Mesenchymal stem cell (in vitro differentiated cells and primary cell): Measurements from ENCODE around the gene SYNRG.
A peak's percentile ranks its signal among the peaks of the same experiment; 100 is the strongest.

Experiments used
- DNase-seq: peaks from one replicate; pipeline ENCODE4 v3.0.0-alpha.2; 2013
- H2AFZ ChIP-seq: one replicate; pipeline ENCODE4 v1.6.1; 2013; ENCODE audit warnings: low read depth, mild to moderate bottlenecking, control low read depth, inconsistent platforms, low read length, moderate library complexity
- H2AK5ac ChIP-seq: 2 replicates; pipeline ENCODE4 v1.6.1; 2013; ENCODE audit warnings: low read length, moderate library complexity, mild to moderate bottlenecking, inconsistent platforms; ENCODE audit not compliant: severe bottlenecking
- H2BK120ac ChIP-seq: one replicate; pipeline ENCODE4 v1.6.1; 2013; ENCODE audit warnings: low read depth, mild to moderate bottlenecking, inconsistent platforms, low read length, moderate library complexity
- H2BK12ac ChIP-seq, 2 experiments: one replicate each; pipeline ENCODE4 v1.6.1; 2013; ENCODE audit warnings: inconsistent platforms in 2 of 2, low read length in 2 of 2, mild to moderate bottlenecking in 2 of 2, moderate library complexity in 2 of 2, control low read depth in 1 of 2
- H2BK15ac ChIP-seq: one replicate; pipeline ENCODE4 v1.6.1; 2013; ENCODE audit warnings: mild to moderate bottlenecking, low read depth, inconsistent platforms; ENCODE audit not compliant: poor library complexity, severe bottlenecking
- H2BK5ac ChIP-seq: 2 replicates; pipeline ENCODE4 v1.6.1; 2013; ENCODE audit warnings: low read depth, mild to moderate bottlenecking, low read length, control low read depth, inconsistent platforms; ENCODE audit not compliant: poor library complexity, severe bottlenecking
- H3K14ac ChIP-seq, 2 experiments: one replicate each; pipeline ENCODE4 v1.6.1; 2013; ENCODE audit warnings: inconsistent platforms in 2 of 2, low read length in 2 of 2, control low read depth in 1 of 2, mild to moderate bottlenecking in 1 of 2, moderate library complexity in 1 of 2
- H3K18ac ChIP-seq, 2 experiments: one replicate each; pipeline ENCODE4 v1.6.1; 2013; ENCODE audit warnings: inconsistent platforms in 2 of 2, low read length in 2 of 2, control low read depth in 1 of 2, low read depth in 1 of 2, mild to moderate bottlenecking in 1 of 2
- H3K23ac ChIP-seq, 2 experiments: one replicate each; pipeline ENCODE4 v1.6.1; 2013; ENCODE audit warnings: inconsistent platforms in 2 of 2, low read length in 2 of 2, mild to moderate bottlenecking in 2 of 2, moderate library complexity in 2 of 2, control low read depth in 1 of 2
- H3K27ac ChIP-seq: 2 replicates; pipeline ENCODE4 v1.5.1; 2013; ENCODE audit warnings: mild to moderate bottlenecking, moderate library complexity, low read length, control low read depth, inconsistent platforms; ENCODE audit not compliant: poor library complexity, severe bottlenecking
- H3K27me3 ChIP-seq, 2 experiments: 2 replicates each; pipeline versions ENCODE4 v1.6.1 to v1.7.0; 2013; ENCODE audit warnings: low read length in 2 of 2, mild to moderate bottlenecking in 2 of 2, moderate library complexity in 2 of 2, control low read depth in 1 of 2, inconsistent platforms in 1 of 2; ENCODE audit not compliant: control insufficient read depth in 1 of 2, insufficient read depth in 1 of 2
- H3K36me3 ChIP-seq, 2 experiments: 2 replicates each; pipeline versions ENCODE4 v1.6.1 to v1.7.0; 2013; ENCODE audit warnings: low read length in 2 of 2, control low read depth in 1 of 2, inconsistent platforms in 1 of 2, low read depth in 1 of 2, mild to moderate bottlenecking in 1 of 2; ENCODE audit not compliant: insufficient read depth in 2 of 2, control insufficient read depth in 1 of 2
- H3K4ac ChIP-seq, 2 experiments: one replicate each; pipeline ENCODE4 v1.6.1; 2013; ENCODE audit warnings: inconsistent platforms in 2 of 2, low read length in 2 of 2, mild to moderate bottlenecking in 2 of 2, moderate library complexity in 2 of 2, control low read depth in 1 of 2, low read depth in 1 of 2
- H3K4me1 ChIP-seq: 2 replicates; pipeline ENCODE4 v1.6.1; 2013; ENCODE audit warnings: low read depth, low read length, control low read depth; ENCODE audit not compliant: control insufficient read depth, insufficient read depth
- H3K4me2 ChIP-seq: 2 replicates; pipeline ENCODE4 v1.6.1; 2013; ENCODE audit warnings: low read length, mild to moderate bottlenecking, inconsistent platforms; ENCODE audit not compliant: poor library complexity, severe bottlenecking
- H3K4me3 ChIP-seq, 2 experiments: 2 replicates each; pipeline versions ENCODE4 v1.5.1 to v1.7.0; 2013; ENCODE audit warnings: low read length in 2 of 2, mild to moderate bottlenecking in 2 of 2, control low read depth in 1 of 2, low read depth in 1 of 2; ENCODE audit not compliant: insufficient read depth in 1 of 2
- H3K79me1 ChIP-seq: replicated peaks from 2 replicates; pipeline ENCODE4 v1.6.1; 2013; ENCODE audit warnings: mild to moderate bottlenecking, control low read depth, low read length, inconsistent platforms; ENCODE audit not compliant: poor library complexity, severe bottlenecking
- H3K9ac ChIP-seq: 2 replicates; pipeline ENCODE4 v1.7.0; 2013; ENCODE audit warnings: mild to moderate bottlenecking, low read length, moderate library complexity
- H3K9me3 ChIP-seq: 2 replicates; pipeline ENCODE4 v1.7.0; 2013; ENCODE audit warnings: mild to moderate bottlenecking, low read length; ENCODE audit not compliant: control insufficient read depth
- H4K8ac ChIP-seq: one replicate; pipeline ENCODE4 v1.6.1; 2013; ENCODE audit warnings: inconsistent platforms, mild to moderate bottlenecking, low read length, moderate library complexity
- H4K91ac ChIP-seq: one replicate; pipeline ENCODE4 v1.6.1; 2013; ENCODE audit warnings: mild to moderate bottlenecking, low read length, inconsistent platforms
- WGBS: methylation state at CpG from one replicate; pipeline ENCODE4 v1.1.7; 2013; ENCODE audit warnings: mixed read lengths; 5-methylcytosine and 5-hydroxymethylcytosine counted together

The SYNRG gene

GRCh38 chr17:37564252-37564651, 45.0 kb downstream of the SYNRG start:
- H3K27me3 ChIP-seq, result no peaks in the 10 kb centered on the region
- H3K79me1 ChIP-seq, result peaks cover 11% of the 10 kb centered on the region
- no peaks in the 10 kb centered on the region for H3K9me3 ChIP-seq
- no peak overlapping the region for H3K23ac ChIP-seq
- H2BK15ac ChIP-seq, result no peak overlapping the region
- WGBS, result 92% methylated on average over 3 of the region's 3 CpGs
- no peak overlapping the region for H3K4ac ChIP-seq
- no peak overlapping the region for H2BK12ac ChIP-seq
- H3K18ac ChIP-seq, result no peak overlapping the region
- peaks cover 31 to 78% of the 10 kb centered on the region in 2 experiments for H3K36me3 ChIP-seq
- no peak overlapping the region for H3K4me3 ChIP-seq
- no peak overlapping the region for H3K4me2 ChIP-seq
- no peak overlapping the region for H3K14ac ChIP-seq
- H3K27ac ChIP-seq, result no peak overlapping the region
- H2BK120ac ChIP-seq, result no peak overlapping the region
- peak; percentile 21 for DNase-seq
- no peak overlapping the region for H4K8ac ChIP-seq
- H2AK5ac ChIP-seq, result no peak overlapping the region
- H2BK5ac ChIP-seq, result no peak overlapping the region
- no peak overlapping the region for H4K91ac ChIP-seq
- no peak overlapping the region for H3K9ac ChIP-seq
- no peak overlapping the region for H2AFZ ChIP-seq
- H3K4me1 ChIP-seq, result no peaks in the 10 kb centered on the region

- no peak for DNase-seq
- no peak overlapping the region for H2BK120ac ChIP-seq
- WGBS, result 100% methylated on average over 4 of the region's 5 CpGs
- no peak overlapping the region for H2BK15ac ChIP-seq
- H3K14ac ChIP-seq, result no peak overlapping the region
- H2AFZ ChIP-seq, result no peak overlapping the region
- no peak overlapping the region for H3K27ac ChIP-seq
- no peak overlapping the region for H3K18ac ChIP-seq
- H3K23ac ChIP-seq, result no peak overlapping the region
- no peak overlapping the region for H2AK5ac ChIP-seq
- peaks cover 13% of the 10 kb centered on the region for H3K79me1 ChIP-seq
- no peak overlapping the region for H4K91ac ChIP-seq
- H3K4me3 ChIP-seq, result no peak overlapping the region
- H3K4me2 ChIP-seq, result no peak overlapping the region
- H3K9me3 ChIP-seq, result no peaks in the 10 kb centered on the region
- no peaks in the 10 kb centered on the region for H3K4me1 ChIP-seq
- no peak overlapping the region for H2BK12ac ChIP-seq
- no peak overlapping the region for H3K4ac ChIP-seq
- peaks cover 28 to 78% of the 10 kb centered on the region in 2 experiments for H3K36me3 ChIP-seq
- H2BK5ac ChIP-seq, result no peak overlapping the region
- no peaks in the 10 kb centered on the region for H3K27me3 ChIP-seq
- H3K9ac ChIP-seq, result no peak overlapping the region
- H4K8ac ChIP-seq, result no peak overlapping the region
Measured at GRCh38 chr17:37562016-37562745, 47.0 kb downstream of the SYNRG start.

GRCh38 chr17:37558299-37558698, 50.9 kb downstream of the SYNRG start:
- H3K14ac ChIP-seq, result no peak overlapping the region
- no peak overlapping the region for H2BK12ac ChIP-seq
- WGBS, result no CpG with 5 or more reads among the region's 2 CpGs
- H2AFZ ChIP-seq, result no peak overlapping the region
- peak; percentile 30 for DNase-seq
- H3K4ac ChIP-seq, result no peak overlapping the region
- no peak overlapping the region for H4K8ac ChIP-seq
- no peak overlapping the region for H4K91ac ChIP-seq
- no peak overlapping the region for H3K18ac ChIP-seq
- H2BK5ac ChIP-seq, result no peak overlapping the region
- no peak overlapping the region for H3K4me2 ChIP-seq
- H3K4me3 ChIP-seq, result no peak overlapping the region
- H3K4me1 ChIP-seq, result no peaks in the 10 kb centered on the region
- H3K23ac ChIP-seq, result no peak overlapping the region
- H3K36me3 ChIP-seq, result peaks cover 20 to 80% of the 10 kb centered on the region in 2 experiments
- no peak overlapping the region for H2AK5ac ChIP-seq
- peaks cover 10% of the 10 kb centered on the region for H3K79me1 ChIP-seq
- H2BK15ac ChIP-seq, result no peak overlapping the region
- H3K27me3 ChIP-seq, result no peaks in the 10 kb centered on the region
- H3K27ac ChIP-seq, result no peak overlapping the region
- no peaks in the 10 kb centered on the region for H3K9me3 ChIP-seq
- no peak overlapping the region for H3K9ac ChIP-seq
- no peak overlapping the region for H2BK120ac ChIP-seq

- Histone ChIP-seq H2AFZ (no peak overlapping the region), H2BK12ac (no peak overlapping the region), H3K36me3 (peaks cover 26 to 83% of the 10 kb centered on the region in 2 experiments), H2BK15ac (no peak overlapping the region), H4K8ac (no peak overlapping the region), H3K14ac (no peak overlapping the region), H3K27me3 (no peaks in the 10 kb centered on the region), H3K4me3 (no peak overlapping the region), H3K27ac (no peak overlapping the region), H3K4me2 (no peak overlapping the region), H3K18ac (peak overlapping the region in 1 of 2 experiments; percentile 7), H3K79me1 (peaks cover 15% of the 10 kb centered on the region), H3K9me3 (no peaks in the 10 kb centered on the region), H3K23ac (no peak overlapping the region), H3K4me1 (no peaks in the 10 kb centered on the region), H3K4ac (no peak overlapping the region), H2BK5ac (no peak overlapping the region), H2AK5ac (no peak overlapping the region), H3K9ac (no peak overlapping the region), H4K91ac (no peak overlapping the region), H2BK120ac (no peak overlapping the region)
- no peak for DNase-seq
- WGBS, result 100% methylated on average over 2 of the region's 2 CpGs
Measured at GRCh38 chr17:37557482-37557881, 51.7 kb downstream of the SYNRG start.
